HL-60 (cell line): ENCODE data around the gene NPHS1.

Experiments used
- DNase-seq, 2 experiments: peaks; one replicate each; pipeline ENCODE4 v3.0.0-alpha.2; 2010 to 2020; ENCODE audit warnings: low read depth in 1 of 2, low spot score in 1 of 2
- H3K27ac ChIP-seq: fragments of 250-450 bp; sonication (Bioruptor Pico); replicated peaks from 2 replicates; pipeline ENCODE4 v1.5.1; 2020; ENCODE audit warnings: mild to moderate bottlenecking, moderate library complexity
- H3K27me3 ChIP-seq: fragments of 250-450 bp; sonication (Bioruptor Pico); 2 replicates; pipeline ENCODE4 v1.5.1; 2021; ENCODE audit warnings: mild to moderate bottlenecking, moderate library complexity; ENCODE audit not compliant: insufficient read depth, poor library complexity, severe bottlenecking
- H3K4me3 ChIP-seq: replicated peaks from 2 replicates; pipeline ENCODE4 v1.5.1; 2011; ENCODE audit warnings: mild to moderate bottlenecking, control low read depth, low read length; ENCODE audit not compliant: insufficient read depth
- GABPA ChIP-seq: IDR thresholded peaks from 2 replicates; pipeline ENCODE4 v1.6.1; 2012; ENCODE audit warnings: low read depth
- POLR2AphosphoS5 ChIP-seq: IDR thresholded peaks from 2 replicates; pipeline ENCODE4 v1.6.1; 2012; ENCODE audit warnings: low read depth
- SPI1 ChIP-seq: IDR thresholded peaks from 2 replicates; pipeline ENCODE4 v1.6.1; 2012; ENCODE audit warnings: low read depth, mild to moderate bottlenecking, borderline replicate concordance
- TF ChIP-seq, protein P1 (sequence below): IDR thresholded peaks from 2 replicates; pipeline ENCODE4 v1.6.1; 2012; ENCODE audit warnings: low read depth; ENCODE audit not compliant: insufficient replicate concordance
- TF ChIP-seq, protein P2 (sequence below): IDR thresholded peaks from one replicate; pipeline ENCODE4 v1.5.1; 2011; ENCODE audit warnings: low read length, control low read depth, inconsistent platforms; ENCODE audit not compliant: insufficient read depth

The NPHS1 gene

DNA sequence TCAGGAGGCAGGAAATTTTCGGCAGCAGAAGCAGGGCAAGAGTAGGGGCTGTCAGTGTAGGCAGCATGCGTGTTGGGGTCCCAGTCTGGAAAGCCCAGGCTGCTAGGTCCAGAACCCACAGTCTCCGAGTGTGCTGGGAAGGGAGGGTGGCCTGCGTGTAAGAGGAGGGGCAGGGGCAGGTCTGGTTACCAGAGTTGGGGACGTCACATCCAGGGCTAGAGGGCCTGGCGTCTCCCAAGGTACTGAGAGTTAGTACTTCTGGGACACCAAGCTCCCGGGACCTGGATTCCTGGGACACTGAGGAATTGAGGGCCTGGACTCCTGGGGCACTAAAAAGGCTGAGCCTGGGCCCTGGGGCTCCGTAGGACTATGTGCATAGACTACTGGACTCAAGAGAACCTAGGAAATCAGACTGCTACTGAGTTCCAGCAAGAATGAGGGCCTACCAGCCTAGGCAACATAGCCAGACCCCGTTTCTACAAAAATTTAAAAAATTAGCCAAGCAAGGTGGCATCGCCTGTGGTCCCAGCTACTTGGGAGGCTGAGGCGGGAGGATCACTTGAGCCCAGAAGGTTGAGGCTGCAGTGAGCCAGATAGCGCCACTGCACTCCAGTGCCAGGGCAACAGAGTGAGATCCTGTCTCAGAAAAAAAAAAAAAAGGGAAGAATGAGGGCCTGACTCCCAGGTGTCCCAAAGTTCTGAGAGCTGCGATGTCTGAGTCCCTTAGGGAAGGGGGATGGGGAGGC is 45.6 kb upstream of the NPHS1 start:
- peak overlapping the region; percentile 91 for H3K4me3 ChIP-seq
- H3K27me3 ChIP-seq: no peaks in the 10 kb centered on the region
- TF ChIP-seq, protein P1, sequence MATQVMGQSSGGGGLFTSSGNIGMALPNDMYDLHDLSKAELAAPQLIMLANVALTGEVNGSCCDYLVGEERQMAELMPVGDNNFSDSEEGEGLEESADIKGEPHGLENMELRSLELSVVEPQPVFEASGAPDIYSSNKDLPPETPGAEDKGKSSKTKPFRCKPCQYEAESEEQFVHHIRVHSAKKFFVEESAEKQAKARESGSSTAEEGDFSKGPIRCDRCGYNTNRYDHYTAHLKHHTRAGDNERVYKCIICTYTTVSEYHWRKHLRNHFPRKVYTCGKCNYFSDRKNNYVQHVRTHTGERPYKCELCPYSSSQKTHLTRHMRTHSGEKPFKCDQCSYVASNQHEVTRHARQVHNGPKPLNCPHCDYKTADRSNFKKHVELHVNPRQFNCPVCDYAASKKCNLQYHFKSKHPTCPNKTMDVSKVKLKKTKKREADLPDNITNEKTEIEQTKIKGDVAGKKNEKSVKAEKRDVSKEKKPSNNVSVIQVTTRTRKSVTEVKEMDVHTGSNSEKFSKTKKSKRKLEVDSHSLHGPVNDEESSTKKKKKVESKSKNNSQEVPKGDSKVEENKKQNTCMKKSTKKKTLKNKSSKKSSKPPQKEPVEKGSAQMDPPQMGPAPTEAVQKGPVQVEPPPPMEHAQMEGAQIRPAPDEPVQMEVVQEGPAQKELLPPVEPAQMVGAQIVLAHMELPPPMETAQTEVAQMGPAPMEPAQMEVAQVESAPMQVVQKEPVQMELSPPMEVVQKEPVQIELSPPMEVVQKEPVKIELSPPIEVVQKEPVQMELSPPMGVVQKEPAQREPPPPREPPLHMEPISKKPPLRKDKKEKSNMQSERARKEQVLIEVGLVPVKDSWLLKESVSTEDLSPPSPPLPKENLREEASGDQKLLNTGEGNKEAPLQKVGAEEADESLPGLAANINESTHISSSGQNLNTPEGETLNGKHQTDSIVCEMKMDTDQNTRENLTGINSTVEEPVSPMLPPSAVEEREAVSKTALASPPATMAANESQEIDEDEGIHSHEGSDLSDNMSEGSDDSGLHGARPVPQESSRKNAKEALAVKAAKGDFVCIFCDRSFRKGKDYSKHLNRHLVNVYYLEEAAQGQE: no peak
- no peak for TF ChIP-seq SPI1
- no peak for TF ChIP-seq POLR2AphosphoS5
- TF ChIP-seq GABPA: no peak
- TF ChIP-seq, protein P2, sequence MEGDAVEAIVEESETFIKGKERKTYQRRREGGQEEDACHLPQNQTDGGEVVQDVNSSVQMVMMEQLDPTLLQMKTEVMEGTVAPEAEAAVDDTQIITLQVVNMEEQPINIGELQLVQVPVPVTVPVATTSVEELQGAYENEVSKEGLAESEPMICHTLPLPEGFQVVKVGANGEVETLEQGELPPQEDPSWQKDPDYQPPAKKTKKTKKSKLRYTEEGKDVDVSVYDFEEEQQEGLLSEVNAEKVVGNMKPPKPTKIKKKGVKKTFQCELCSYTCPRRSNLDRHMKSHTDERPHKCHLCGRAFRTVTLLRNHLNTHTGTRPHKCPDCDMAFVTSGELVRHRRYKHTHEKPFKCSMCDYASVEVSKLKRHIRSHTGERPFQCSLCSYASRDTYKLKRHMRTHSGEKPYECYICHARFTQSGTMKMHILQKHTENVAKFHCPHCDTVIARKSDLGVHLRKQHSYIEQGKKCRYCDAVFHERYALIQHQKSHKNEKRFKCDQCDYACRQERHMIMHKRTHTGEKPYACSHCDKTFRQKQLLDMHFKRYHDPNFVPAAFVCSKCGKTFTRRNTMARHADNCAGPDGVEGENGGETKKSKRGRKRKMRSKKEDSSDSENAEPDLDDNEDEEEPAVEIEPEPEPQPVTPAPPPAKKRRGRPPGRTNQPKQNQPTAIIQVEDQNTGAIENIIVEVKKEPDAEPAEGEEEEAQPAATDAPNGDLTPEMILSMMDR: no peak
- no peak for DNase-seq
- H3K27ac ChIP-seq: peak overlapping the region; percentile 94

DNA sequence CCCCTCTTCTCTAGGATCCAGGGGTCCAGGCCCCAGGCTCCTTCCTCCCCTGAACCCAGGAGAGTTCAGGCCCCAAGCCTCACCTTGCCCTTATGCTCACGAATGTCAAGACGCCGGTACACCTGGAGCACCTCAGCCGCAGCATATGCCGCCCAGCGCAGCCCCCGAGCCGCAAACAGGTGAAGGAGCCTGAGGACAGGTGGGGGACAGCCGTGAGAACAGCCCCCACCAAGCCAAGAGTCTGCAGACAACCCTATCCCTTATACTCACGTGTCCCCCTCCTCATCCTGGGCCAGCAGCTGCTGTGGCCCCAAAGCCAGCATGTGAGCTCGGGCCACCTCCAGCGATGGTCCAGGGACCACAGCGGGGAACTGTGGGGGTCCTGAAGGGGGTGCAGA is 44.3 kb upstream of the NPHS1 start:
- no peak for DNase-seq
- TF ChIP-seq, protein P2: no peak
- no peak for TF ChIP-seq POLR2AphosphoS5
- TF ChIP-seq, protein P1: no peak
- TF ChIP-seq SPI1: no peak
- no peak for TF ChIP-seq GABPA
- H3K4me3 ChIP-seq: no peak overlapping the region
- no peak overlapping the region for H3K27ac ChIP-seq
- no peaks in the 10 kb centered on the region for H3K27me3 ChIP-seq

DNA sequence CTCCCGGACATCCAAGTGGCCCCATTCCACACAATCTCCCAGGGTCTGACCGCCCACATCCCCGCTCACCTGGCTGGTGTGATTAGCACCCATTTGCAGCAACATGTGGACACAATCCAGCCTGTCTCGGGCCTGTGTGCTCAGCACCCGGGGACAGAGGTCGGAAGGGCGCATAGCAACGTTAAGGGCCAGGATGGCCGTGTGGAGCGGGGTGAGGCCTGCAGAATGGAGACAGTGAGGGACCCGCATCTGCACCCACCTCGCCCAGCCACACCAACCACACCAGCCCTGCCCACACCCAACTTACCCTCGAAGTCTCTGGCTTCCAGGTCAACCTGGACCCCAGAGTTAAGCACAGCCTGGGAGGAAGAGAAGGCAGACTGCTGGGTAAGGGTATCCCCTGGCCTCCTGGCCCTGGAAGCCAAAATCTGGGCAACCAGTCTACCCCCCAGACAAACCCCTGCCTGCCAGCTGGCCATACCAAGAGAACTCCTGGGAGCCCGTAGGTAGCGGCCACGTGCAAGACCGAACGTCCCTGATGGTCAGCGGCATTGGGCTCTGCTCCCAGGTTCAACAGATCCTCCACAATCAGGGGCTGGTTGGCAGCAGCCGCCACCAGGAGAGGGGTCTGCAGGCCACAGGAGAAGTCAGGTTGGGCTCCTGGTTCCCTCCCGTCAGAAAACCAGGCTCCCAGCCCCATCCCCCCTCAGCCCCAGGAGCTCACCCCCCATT is 43.8 kb upstream of the NPHS1 start:
- Histone ChIP-seq H3K4me3 (no peak overlapping the region), H3K27me3 (no peaks in the 10 kb centered on the region), H3K27ac (no peak overlapping the region)
- TF ChIP-seq GABPA (no peak), SPI1 (no peak), POLR2AphosphoS5 (no peak)
- TF ChIP-seq, protein P1: no peak
- TF ChIP-seq, protein P2: no peak
- no peak for DNase-seq
